ENCODE data around the gene IL2RG.

IL2RG gene

DNA sequence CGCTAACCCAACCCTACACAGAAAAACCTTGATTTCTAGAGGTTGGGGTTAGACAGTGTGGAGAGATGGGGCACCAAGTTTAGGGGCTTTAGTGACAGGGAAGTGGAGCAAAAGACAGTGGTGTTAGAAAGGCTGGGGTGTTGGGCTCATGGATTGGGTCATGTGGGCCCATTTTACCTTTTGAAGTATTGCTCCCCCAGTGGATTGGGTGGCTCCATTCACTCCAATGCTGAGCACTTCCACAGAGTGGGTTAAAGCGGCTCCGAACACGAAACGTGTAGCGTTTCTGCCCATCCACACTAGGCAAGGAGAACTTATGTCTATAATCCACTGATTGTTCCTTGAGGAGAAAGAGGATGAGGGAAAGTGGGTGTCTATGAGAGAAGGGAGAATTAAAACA is 2.3 kb downstream of the IL2RG start:
- no peak overlapping the region for H3K4me3 ChIP-seq (ENCODE audit: low read depth, low read length)

DNA sequence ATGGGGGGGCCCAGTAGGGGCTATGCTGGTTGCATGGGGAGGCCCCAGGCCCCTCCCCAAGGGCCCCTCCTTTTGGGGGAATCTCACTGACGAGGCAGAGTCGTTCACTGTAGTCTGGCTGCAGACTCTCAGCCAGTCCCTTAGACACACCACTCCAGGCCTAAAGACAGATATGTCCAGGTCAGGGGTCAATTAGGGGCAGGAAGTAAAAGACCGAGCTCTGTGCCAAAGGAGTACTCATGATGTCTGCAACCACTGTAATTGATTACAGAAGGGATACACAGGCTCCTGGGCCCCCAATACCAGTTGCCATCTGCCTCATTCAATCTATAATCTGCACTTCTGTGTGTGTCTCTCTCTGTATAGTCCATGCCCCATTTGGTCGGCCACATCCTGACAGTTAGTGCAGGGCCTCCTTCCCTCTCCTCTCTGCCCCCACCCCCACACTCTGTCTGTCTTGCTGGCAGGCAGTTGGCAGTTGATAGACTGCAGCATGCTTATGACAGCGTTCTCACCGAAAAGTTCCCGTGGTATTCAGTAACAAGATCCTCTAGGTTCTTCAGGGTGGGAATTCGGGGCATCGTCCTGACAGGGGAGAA is 3.5 kb downstream of the IL2RG start:
- DNase-seq (ENCODE audit: low read depth) = no peak
- no peak overlapping the region for H3K4me3 ChIP-seq (ENCODE audit: low read depth, low read length)
- TF ChIP-seq, protein P1, sequence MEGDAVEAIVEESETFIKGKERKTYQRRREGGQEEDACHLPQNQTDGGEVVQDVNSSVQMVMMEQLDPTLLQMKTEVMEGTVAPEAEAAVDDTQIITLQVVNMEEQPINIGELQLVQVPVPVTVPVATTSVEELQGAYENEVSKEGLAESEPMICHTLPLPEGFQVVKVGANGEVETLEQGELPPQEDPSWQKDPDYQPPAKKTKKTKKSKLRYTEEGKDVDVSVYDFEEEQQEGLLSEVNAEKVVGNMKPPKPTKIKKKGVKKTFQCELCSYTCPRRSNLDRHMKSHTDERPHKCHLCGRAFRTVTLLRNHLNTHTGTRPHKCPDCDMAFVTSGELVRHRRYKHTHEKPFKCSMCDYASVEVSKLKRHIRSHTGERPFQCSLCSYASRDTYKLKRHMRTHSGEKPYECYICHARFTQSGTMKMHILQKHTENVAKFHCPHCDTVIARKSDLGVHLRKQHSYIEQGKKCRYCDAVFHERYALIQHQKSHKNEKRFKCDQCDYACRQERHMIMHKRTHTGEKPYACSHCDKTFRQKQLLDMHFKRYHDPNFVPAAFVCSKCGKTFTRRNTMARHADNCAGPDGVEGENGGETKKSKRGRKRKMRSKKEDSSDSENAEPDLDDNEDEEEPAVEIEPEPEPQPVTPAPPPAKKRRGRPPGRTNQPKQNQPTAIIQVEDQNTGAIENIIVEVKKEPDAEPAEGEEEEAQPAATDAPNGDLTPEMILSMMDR (IDR thresholded peaks at IDR 0.05; ENCODE audit: control insufficient read depth, extremely low read depth, insufficient read depth) = no peak

More for the DNA sequence above, 2.3 kb downstream of the IL2RG start:
- TF ChIP-seq, protein P1 (IDR thresholded peaks at IDR 0.05; ENCODE audit: control insufficient read depth, extremely low read depth, insufficient read depth) = no peak
- DNase-seq (ENCODE audit: low read depth) = no peak

DNA sequence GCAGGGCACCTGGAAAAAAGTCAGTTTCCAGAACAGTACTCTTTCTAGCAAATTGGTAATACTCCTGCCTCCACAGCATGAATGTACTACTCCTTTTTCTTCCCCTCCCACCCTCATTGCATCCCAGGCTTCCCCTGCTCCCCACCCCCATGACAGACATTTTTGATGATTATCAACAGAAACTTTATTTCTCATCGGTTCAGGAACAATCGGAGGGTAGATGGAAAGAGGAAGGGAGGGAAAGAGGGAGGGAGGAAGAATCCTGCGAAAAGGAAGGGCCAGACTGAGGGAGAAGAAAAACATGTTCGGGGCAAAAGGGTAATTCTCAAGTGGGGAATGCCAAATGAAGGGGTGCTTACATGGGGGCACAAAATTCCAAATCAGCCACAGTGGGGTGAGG is 4.1 kb downstream of the IL2RG start:
- H3K4me3 ChIP-seq (ENCODE audit: low read depth, low read length) = no peak overlapping the region
- DNase-seq (ENCODE audit: low read depth) = no peak
- TF ChIP-seq, protein P1 (IDR thresholded peaks at IDR 0.05; ENCODE audit: control insufficient read depth, extremely low read depth, insufficient read depth) = no peak

DNA sequence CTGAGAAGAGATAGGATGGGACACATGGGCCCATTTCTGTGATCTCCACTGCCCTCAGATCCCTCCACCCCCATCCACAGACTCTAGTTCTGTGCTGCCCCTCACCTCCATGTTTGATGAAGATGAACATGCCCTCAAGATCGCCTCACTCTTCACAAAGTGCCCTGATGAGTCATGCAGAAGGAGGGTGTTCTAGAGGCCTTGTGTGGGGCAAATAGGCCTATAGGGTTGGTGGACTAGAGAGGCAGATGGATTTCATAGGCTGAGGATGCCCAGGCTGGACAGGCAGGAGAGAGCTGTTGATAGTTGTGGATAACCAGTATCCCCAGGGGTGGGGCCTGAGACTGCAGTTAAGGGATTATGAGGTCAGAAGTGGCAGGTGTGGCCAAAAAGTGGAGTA is 5.0 kb downstream of the IL2RG start, which contains the start of gene CXorf65:
Gene CXorf65 (minus strand): TSS at position 314 of the 400 bp plus-strand sequence. CDS start 184 bp downstream, at position 130.
- TF ChIP-seq, protein P1 (IDR thresholded peaks at IDR 0.05; ENCODE audit: control insufficient read depth, extremely low read depth, insufficient read depth) = no peak
- DNase-seq (ENCODE audit: low read depth) = no peak
- H3K4me3 ChIP-seq (ENCODE audit: low read depth, low read length) = no peak within 1 kb of the TSS

DNA sequence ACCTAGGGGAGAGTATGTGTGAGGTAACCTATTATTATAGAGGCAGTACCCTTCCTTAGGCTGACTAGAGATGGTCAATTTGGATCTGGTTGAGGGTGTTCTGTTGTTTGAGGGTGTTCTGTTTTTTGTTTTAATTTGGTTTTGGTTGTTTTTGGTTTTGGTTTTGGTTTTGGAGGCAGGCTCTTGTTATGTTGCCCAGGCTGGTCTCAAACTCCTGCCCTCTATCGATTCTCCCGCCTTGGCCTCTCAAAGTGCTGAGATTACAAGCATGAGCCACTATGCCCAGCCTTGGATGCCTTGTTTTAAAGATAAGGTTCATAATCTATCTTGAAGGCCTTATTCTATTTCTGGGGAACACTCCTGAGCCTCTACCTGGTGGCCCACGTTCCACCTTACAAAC is 5.7 kb downstream of the IL2RG start:
- no peak for DNase-seq (ENCODE audit: low read depth)
- TF ChIP-seq, protein P1 (IDR thresholded peaks at IDR 0.05; ENCODE audit: control insufficient read depth, extremely low read depth, insufficient read depth) = no peak
- H3K4me3 ChIP-seq (ENCODE audit: low read depth, low read length) = no peak overlapping the region

DNA sequence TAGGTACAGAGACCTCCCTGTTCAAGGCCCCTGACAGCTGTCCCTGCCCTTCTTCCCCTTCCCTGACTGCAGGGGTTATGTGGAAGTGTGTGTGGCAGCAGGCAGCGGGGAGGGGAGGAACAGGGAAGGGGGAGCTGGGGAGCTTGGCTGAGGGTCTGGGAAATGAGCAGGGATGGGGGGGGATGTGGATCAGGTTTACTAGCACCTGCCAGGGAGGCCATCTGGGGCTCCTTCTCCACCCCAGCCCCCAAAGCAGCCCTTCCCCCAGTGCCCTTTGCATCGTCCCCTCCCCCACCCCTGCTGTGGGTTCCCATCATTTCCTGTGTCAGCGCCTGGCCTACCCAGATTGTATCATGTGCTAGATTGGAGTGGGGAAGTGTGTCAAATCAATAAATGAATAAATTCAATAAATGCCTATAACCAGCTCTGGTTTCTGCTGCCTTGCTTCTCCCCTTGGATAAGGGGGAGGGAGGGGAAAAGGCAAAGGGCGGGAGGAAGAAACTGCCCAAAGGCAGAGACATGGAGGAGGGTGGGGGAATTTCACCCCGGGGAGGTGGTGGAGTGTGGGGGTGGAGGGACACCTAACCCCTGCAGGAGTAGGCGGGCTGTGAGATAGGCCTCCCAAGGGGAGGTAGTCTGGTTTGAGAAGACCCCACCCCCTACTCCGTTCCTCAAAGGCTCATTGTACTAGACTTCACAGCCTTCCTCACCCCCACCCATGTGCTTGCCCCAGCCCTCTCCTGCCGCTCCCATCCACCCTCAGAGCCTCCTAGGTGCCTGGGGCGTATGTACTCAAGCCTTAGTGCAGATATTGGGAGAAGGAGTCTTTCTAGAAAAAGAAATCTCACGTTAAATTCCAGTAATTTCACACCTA is 8.0 kb downstream of the IL2RG start:
- no peak for DNase-seq (ENCODE audit: low read depth)
- H3K4me3 ChIP-seq (ENCODE audit: low read depth, low read length) = no peak overlapping the region
- TF ChIP-seq, protein P1 (IDR thresholded peaks at IDR 0.05; ENCODE audit: control insufficient read depth, extremely low read depth, insufficient read depth) = no peak
